Parathyroid adenoma (tissue), 2 donors: ENCODE measurements around the gene YWHAQ.
"Not testable (repeated sequence)": the region's sequence is repeated elsewhere in the genome, so short reads cannot be mapped to it uniquely, and the experiment has no call there.

Experiments
- H2AFZ ChIP-seq: fragments of 300-600 bp; sonication (generic); one replicate; pipeline ENCODE4 v1.7.0; 2017; ENCODE audit warnings: antibody characterized with exemption, mild to moderate bottlenecking
- H3K27ac ChIP-seq: fragments of 300-600 bp; sonication (generic); one replicate; pipeline ENCODE4 v1.7.0; 2017
- H3K27me3 ChIP-seq: fragments of 300-600 bp; sonication (generic); one replicate; pipeline ENCODE4 v1.7.0; 2017; ENCODE audit warnings: low read length; ENCODE audit not compliant: control insufficient read depth, insufficient read depth
- H3K36me3 ChIP-seq: fragments of 300-600 bp; sonication (generic); one replicate; pipeline ENCODE4 v1.7.0; 2017; ENCODE audit warnings: low read length; ENCODE audit not compliant: control insufficient read depth, insufficient read depth
- H3K4me1 ChIP-seq: fragments of 300-600 bp; sonication (generic); one replicate; pipeline ENCODE4 v1.7.0; 2017; ENCODE audit warnings: control low read depth
- H3K4me2 ChIP-seq: fragments of 300-600 bp; sonication (generic); one replicate; pipeline ENCODE4 v1.7.0; 2017; ENCODE audit warnings: low read length
- H3K4me3 ChIP-seq: fragments of 300-600 bp; sonication (generic); one replicate; pipeline ENCODE4 v1.7.0; 2017; ENCODE audit warnings: low read depth, low read length
- H3K79me2 ChIP-seq: fragments of 300-600 bp; sonication (generic); one replicate; pipeline ENCODE4 v1.7.0; 2017; ENCODE audit warnings: control low read depth
- H3K9ac ChIP-seq: fragments of 300-600 bp; sonication (generic); one replicate; pipeline ENCODE4 v1.7.0; 2017; ENCODE audit warnings: mild to moderate bottlenecking
- H3K9me3 ChIP-seq: fragments of 300-600 bp; sonication (generic); one replicate; pipeline ENCODE4 v1.7.0; 2017; ENCODE audit warnings: low read length; ENCODE audit not compliant: control insufficient read depth
- CTCF ChIP-seq: fragments of 300-600 bp; sonication (generic); IDR thresholded peaks from one replicate; pipeline ENCODE4 v1.7.0; 2017; ENCODE audit warnings: antibody characterized with exemption, mild to moderate bottlenecking
- donor health status: primary hyperparathyroidism.

Gene YWHAQ

DNA sequence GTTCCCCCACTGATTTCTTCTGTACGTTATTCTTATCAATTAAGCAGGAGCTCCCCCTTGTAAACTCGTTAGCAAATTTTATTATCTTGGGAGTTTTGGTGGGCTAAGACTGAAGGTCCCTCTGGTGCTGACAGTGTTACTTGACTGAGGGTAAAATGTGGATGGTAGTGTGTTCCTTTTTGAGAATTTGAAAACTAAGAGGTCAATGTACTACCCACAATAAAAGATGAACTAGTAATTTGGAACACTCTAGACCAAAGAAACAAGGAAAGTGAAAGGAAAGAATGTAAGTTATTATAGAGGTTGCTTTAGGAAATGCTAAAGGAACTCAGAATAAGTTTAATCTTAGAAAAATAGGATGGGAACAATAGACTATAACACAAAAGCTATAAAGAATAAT is 35.1 kb downstream of the YWHAQ start:
- Histone ChIP-seq H3K9ac (no peak overlapping the region), H3K27ac (no peak overlapping the region), H3K79me2 (peaks cover 58% of the 10 kb centered on the region), H3K9me3 (no peaks in the 10 kb centered on the region), H3K4me3 (no peak overlapping the region), H3K4me2 (no peak overlapping the region), H2AFZ (no peak overlapping the region), H3K4me1 (peaks cover 5% of the 10 kb centered on the region), H3K27me3 (no peaks in the 10 kb centered on the region), H3K36me3 (no peaks in the 10 kb centered on the region)
- TF ChIP-seq CTCF, result no peak

- H3K9ac ChIP-seq, H3K9me3 ChIP-seq, H2AFZ ChIP-seq, H3K36me3 ChIP-seq, H3K27ac ChIP-seq, H3K4me2 ChIP-seq, H3K27me3 ChIP-seq, H3K4me1 ChIP-seq, H3K4me3 ChIP-seq: not testable (repeated sequence)
- peaks cover 53% of the 10 kb centered on the region for H3K79me2 ChIP-seq
Observed at GRCh38 chr2:9595256-9595655, 35.5 kb downstream of the YWHAQ start.

GRCh38 chr2:9594366-9595054 is 36.3 kb downstream of the YWHAQ start:
- no peak for TF ChIP-seq CTCF
- no peak overlapping the region for H3K4me2 ChIP-seq
- no peaks in the 10 kb centered on the region for H3K27me3 ChIP-seq
- no peaks in the 10 kb centered on the region for H3K9me3 ChIP-seq
- H3K36me3 ChIP-seq, result no peaks in the 10 kb centered on the region
- H3K9ac ChIP-seq, result no peak overlapping the region
- H3K27ac ChIP-seq, result no peak overlapping the region
- H3K4me1 ChIP-seq, result peaks cover 5% of the 10 kb centered on the region
- H3K4me3 ChIP-seq, result no peak overlapping the region
- no peak overlapping the region for H2AFZ ChIP-seq
- H3K79me2 ChIP-seq, result peaks cover 46% of the 10 kb centered on the region

- Histone ChIP-seq H3K4me3 (no peak overlapping the region), H3K27me3 (no peaks in the 10 kb centered on the region), H3K27ac (no peak overlapping the region), H3K9me3 (no peaks in the 10 kb centered on the region), H3K36me3 (no peaks in the 10 kb centered on the region), H3K79me2 (peaks cover 40% of the 10 kb centered on the region), H3K4me2 (no peak overlapping the region), H3K4me1 (peaks cover 5% of the 10 kb centered on the region), H2AFZ (no peak overlapping the region), H3K9ac (no peak overlapping the region)
- TF ChIP-seq CTCF, result no peak
Observed at GRCh38 chr2:9593925-9594324, 36.9 kb downstream of the YWHAQ start.

DNA sequence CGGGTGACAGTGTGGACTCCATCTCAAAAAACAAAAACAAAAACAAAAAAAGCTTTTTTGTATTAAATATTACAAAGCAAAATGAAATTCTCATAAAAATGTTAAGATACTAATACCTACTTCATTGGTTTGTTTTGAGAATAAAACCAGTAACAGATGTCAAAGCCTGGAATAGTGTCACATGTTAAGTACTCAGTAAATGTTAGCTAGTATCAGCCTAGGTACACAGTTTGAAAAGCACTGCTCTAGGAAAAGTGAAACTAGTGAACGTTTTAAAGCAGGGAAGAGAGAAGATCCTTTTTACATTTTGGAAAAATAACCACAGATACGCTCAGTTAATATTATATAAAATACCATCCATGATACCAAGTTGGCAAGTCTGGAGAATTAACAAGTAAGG is 38.1 kb downstream of the YWHAQ start:
- Histone ChIP-seq H3K4me1 (peaks cover 5% of the 10 kb centered on the region), H3K27me3 (no peaks in the 10 kb centered on the region), H3K79me2 (peaks cover 31% of the 10 kb centered on the region), H3K36me3 (no peaks in the 10 kb centered on the region), H2AFZ (no peak overlapping the region), H3K9me3 (no peaks in the 10 kb centered on the region), H3K4me2 (no peak overlapping the region), H3K9ac (no peak overlapping the region), H3K27ac (no peak overlapping the region), H3K4me3 (no peak overlapping the region)
- TF ChIP-seq CTCF, result no peak
